MM.1S (cell line): ENCODE data around the gene ZNF474.

Experiments
- EZH2 ChIP-seq: fragments of 300-600 bp; sonication (generic); optimal IDR thresholded peaks from 2 replicates; pipeline ENCODE3; 2017; ENCODE audit warnings: low read depth, mild to moderate bottlenecking, antibody characterized with exemption, low read length, mixed read lengths
- EZH2phosphoT487 ChIP-seq: fragments of 300-600 bp; sonication (generic); IDR thresholded peaks from 2 replicates; pipeline ENCODE4 v1.6.1; 2018; ENCODE audit warnings: antibody characterized with exemption, low read length
- TF ChIP-seq, protein P1 (sequence below): fragments of 300-600 bp; sonication (generic); IDR thresholded peaks from 2 replicates; pipeline ENCODE4 v1.5.1; 2016; ENCODE audit warnings: antibody characterized with exemption, low read length, mixed read lengths

DNA sequence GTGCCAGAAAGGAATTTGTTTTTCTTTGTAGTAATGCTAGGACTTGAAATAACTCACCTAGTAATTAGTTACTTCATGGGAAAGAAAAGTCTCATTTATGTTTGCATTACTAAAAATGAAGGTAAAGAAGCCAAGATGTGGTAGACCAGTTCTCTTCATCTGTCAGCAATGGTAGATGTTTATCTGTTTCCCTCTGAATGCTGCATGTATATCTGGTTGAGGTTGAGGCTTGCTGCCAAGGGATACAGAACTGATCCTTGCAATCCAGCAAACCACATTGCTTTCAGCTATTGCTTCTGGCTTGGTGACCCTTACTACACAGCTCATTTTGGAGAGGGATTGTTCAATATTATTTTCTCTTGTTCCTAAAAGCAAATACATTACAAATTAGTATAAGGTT lies 73.6 kb downstream of the ZNF474 start:
- no peak for TF ChIP-seq EZH2
- TF ChIP-seq, protein P1, sequence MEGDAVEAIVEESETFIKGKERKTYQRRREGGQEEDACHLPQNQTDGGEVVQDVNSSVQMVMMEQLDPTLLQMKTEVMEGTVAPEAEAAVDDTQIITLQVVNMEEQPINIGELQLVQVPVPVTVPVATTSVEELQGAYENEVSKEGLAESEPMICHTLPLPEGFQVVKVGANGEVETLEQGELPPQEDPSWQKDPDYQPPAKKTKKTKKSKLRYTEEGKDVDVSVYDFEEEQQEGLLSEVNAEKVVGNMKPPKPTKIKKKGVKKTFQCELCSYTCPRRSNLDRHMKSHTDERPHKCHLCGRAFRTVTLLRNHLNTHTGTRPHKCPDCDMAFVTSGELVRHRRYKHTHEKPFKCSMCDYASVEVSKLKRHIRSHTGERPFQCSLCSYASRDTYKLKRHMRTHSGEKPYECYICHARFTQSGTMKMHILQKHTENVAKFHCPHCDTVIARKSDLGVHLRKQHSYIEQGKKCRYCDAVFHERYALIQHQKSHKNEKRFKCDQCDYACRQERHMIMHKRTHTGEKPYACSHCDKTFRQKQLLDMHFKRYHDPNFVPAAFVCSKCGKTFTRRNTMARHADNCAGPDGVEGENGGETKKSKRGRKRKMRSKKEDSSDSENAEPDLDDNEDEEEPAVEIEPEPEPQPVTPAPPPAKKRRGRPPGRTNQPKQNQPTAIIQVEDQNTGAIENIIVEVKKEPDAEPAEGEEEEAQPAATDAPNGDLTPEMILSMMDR, result no peak
- TF ChIP-seq EZH2phosphoT487, result no peak
